AG09319 (cell line): Measurements from ENCODE around the gene ELFN2.

ENCODE experiments used
- DNase-seq: peaks from one replicate; pipeline ENCODE4 v3.0.0-alpha.2; 2010; ENCODE audit warnings: low read depth; ENCODE audit errors: extremely low read depth
- TF ChIP-seq, protein P1 (sequence below): IDR thresholded peaks from 2 replicates; pipeline ENCODE4 v1.5.1; 2011; ENCODE audit warnings: low read depth, mild to moderate bottlenecking, inconsistent platforms, low read length, moderate library complexity

Gene ELFN2

DNA sequence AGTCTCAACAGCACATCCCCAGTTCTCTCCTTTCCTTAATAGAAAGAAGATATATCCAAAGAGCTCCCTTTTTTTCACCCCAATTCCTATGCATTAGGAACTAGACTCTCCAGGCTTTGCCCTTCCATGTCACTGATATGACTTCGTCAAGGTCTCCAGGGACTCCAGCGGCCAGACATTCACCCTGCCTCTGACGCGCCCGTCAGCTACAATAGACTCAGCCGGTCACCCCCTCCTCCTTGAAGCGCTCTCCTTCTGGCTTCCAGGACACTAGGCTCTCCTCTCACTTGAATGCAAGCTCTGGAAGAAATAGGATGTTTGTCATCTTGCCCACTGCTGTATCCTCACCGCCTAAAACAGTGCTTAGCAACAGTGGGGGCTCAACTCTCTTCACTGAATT is 14.9 kb upstream of the ELFN2 start:
- TF ChIP-seq, protein P1, sequence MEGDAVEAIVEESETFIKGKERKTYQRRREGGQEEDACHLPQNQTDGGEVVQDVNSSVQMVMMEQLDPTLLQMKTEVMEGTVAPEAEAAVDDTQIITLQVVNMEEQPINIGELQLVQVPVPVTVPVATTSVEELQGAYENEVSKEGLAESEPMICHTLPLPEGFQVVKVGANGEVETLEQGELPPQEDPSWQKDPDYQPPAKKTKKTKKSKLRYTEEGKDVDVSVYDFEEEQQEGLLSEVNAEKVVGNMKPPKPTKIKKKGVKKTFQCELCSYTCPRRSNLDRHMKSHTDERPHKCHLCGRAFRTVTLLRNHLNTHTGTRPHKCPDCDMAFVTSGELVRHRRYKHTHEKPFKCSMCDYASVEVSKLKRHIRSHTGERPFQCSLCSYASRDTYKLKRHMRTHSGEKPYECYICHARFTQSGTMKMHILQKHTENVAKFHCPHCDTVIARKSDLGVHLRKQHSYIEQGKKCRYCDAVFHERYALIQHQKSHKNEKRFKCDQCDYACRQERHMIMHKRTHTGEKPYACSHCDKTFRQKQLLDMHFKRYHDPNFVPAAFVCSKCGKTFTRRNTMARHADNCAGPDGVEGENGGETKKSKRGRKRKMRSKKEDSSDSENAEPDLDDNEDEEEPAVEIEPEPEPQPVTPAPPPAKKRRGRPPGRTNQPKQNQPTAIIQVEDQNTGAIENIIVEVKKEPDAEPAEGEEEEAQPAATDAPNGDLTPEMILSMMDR: no peak
- DNase-seq: no peak

DNA sequence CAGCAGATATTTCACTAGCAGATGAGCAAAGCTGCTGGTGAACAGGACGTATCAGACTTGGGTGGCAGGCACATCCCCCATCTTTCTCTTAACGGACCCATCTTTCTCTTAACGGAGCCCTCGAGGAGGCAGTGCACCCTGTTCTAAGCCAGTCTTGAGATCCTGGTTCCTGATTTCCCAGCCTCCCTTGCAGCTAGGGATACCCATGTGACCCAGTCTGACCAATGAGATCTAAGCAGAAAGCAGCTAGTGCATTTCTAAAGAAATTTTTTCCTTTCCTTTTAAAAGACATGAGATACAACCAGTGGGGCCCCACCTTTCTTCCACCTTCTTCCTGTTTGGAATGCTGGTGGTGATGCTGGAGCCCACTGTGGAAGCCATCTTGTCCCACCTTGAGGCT is 13.6 kb upstream of the ELFN2 start:
- TF ChIP-seq, protein P1: no peak
- no peak for DNase-seq

DNA sequence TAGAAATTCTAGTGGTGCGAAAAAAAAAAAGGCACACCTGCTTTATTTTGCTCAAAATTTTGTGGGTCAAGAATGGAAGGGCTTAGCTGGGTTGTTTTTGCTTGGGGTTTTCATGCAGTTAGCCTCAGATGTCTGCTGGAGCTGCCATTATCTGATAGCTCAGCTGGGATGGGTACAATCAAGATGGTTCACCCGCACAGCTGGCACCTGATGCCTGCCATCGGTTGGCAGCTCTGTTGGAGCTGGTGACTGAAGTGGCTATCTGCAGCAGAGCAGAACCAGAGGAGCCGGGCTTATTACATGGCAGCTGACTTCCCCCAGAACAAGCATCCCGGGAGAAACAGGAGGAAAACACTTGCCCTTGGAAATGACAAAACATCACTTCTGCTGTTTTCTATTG is 12.1 kb upstream of the ELFN2 start:
- no peak for DNase-seq
- TF ChIP-seq, protein P1: no peak

DNA sequence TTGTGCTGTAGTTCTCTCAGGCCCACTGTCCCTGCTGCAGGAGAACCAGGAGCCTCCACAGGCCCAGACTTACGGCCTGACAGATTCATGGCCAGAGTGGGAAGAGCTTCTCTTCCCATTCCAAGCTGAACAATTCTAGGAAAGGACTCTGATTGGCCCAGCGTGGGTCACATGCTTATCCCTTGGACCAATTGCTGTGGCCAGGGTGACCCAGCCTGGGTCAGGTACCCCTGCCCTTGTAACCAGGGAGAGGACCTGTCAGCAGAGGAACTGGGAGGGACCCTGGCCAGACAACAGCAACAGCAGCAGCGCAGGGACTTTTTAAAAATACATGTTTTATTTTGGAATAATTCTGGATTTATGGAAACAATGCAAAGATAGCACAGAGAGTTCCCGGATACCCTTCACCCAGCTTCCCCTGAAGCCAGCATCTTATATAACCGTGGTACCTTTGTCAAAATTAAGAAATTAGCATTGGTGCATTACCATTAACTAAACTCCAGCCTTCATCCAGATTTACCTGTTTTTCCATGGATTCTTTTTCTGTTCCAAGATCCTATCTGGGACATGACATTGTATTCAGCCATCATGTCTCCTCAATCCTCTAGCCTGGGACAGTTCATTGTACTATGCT is 8.8 kb upstream of the ELFN2 start:
- no peak for DNase-seq
- TF ChIP-seq, protein P1: no peak

DNA sequence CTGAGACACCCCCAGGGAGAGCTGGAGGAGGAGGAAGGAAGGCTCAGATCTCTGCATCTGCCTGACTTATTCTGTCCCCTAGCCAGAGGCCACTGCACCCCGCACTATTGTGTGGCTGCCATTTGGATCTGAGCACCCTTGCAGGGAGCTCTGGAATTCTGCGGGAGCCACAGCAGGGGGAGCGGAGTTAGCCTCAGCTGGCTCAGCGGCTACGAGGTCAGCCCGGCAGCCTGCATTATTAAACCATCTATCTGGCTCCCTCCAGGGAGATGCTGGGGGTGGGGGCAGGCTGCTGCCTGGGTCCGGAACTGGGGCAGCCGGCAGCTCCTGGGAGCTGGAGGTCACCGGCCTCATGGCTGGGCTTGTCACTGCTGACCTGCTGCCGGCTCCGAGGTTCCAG is 6.5 kb upstream of the ELFN2 start:
- TF ChIP-seq, protein P1: no peak

DNA sequence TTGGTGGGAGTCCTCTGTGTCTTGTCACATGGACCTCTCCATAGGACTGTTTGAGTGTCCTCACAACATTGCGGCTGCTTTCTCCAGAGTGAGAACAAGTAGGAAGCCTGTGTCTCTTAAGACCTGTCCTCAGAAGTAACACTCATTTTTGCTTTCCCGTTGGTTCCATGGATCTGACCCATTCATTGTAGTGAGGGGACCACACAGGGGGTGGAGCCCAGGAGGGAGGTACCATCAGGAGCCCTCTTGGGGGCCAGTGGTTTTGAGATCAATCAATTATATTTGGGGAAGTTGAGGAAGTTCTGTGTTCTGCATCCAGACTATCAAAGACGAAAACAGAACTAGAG is 5.4 kb upstream of the ELFN2 start:
- no peak for DNase-seq

More for the DNA sequence above, 6.5 kb upstream of the ELFN2 start:
- DNase-seq: no peak

More for the DNA sequence above, 5.4 kb upstream of the ELFN2 start:
- TF ChIP-seq, protein P1: no peak
